ENCODE data around the gene RHOBTB1. TPM values are rescaled to one million over a fixed set of nuclear protein-coding genes. Genes with fewer than 3 reads are reported as not detected.

The RHOBTB1 gene
- total RNA-seq, result 27.8 and 30.3 TPM in 2 replicates

GRCh38 chr10:60944058-60944909 lies at the start of gene RHOBTB1:
TSS of gene RHOBTB1 (minus strand) at chr10:60944185. CDS start at chr10:60911542, 32,643 bp downstream.

Small RNA genes within 50 kb of the gene (small RNA-seq; reads per million reads assigned to genes)
- gene RNU2-72P, result 0.21 reads per million

Other genes with a start within 250 kb of the RHOBTB1 start
- 88.0 and 155 TPM in 2 replicates for gene CDK1, start 165.7 kb downstream of the RHOBTB1 start, total RNA-seq

All from thoracic aorta endothelial cell (primary cell).